HG03442 (cell line): Measurements from ENCODE around the gene EPM2A.
"Not testable (repeated sequence)": the region's sequence is repeated elsewhere in the genome, so short reads cannot be mapped to it uniquely, and the experiment has no call there.

Source experiments
- ATAC-seq: cut with Tn5 transposase; IDR thresholded peaks from one replicate; pipeline ENCODE4 v1.9.1; 2021; ENCODE audit warnings: mild to moderate bottlenecking, moderate library complexity; ENCODE audit not compliant: unreplicated experiment

Gene EPM2A

DNA sequence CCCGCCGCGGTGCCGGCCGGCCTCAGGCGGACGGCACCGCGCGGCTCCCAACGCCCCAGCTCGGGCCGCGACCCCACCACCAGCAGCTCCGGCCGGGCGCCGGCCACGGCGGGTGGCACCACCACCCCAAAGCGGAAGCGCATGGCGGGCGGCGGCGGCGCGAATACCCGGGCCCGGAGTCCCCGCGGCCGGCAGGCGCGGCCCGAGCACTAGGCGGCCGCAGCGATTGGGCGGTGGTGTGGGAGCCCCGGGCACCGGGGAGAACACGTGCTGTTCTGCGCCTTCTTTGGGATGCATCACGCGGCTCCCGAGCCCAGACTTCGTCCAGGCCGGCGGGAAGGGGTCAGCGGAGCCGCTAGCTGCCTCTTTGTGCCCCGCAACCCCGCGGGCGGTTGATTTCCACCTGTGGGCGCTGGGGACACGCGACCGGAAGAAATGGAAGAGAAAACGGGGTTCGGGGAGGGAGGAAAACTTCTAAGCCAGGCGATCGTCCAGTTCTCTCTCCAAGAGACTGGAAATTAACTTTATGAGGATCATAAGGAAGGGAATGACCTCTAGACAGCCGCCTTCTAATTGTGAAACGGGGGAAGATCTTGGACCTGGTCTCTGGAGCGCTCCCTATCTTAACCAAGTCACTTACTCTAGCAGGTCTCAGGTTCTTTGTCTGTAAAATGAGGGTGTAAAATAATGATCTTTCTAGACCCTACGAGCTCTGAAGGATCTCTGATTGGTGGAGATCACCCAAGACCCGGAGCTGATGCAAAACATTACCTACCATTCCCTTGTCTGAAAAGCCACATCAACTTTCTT, at the start of gene EPM2A:
Gene EPM2A (minus strand): TSS at position 165 of the 810 bp plus-strand sequence. CDS start 22 bp downstream, at position 143.
- ATAC-seq = peak; percentile 66

DNA sequence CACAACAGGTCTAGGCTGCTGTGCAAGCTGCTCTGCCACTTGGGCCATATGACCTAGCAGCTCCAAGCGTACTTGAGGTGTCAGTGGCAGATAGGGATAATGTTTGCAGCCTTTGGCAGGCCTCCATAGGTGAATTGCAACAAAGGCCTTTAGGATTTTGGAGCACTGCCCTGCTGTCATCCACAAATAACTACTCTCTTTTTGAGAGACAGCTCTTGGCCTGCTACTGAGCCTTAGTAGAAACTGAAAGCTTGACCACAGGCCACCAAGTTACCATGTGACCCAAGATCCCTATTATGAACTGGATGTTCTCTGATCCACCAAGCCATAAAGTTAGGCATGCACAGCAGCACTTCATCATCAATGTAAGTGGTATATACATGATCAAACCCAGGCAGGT, 49.4 kb upstream of the EPM2A start:
- ATAC-seq = peak; percentile 78

DNA sequence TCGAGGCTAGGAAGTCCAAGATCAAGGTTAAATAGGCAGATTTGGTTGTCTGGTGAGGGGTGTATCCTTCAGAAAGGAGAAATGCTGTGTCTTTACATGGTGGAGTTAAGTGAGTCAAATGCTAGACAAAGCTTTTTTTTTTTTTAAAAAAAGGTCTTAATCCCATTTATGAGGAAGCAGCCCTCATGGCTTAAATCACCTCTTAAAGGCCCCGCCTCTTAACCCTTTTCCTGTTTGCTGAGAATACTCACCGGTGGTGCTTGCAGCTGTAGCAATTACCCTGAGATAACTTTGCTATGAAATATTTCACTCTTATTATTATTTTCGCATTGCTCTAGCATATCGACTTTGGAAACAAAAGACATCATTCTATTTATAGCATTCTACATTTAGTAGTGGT, 48.5 kb upstream of the EPM2A start:
- ATAC-seq = no peak

DNA sequence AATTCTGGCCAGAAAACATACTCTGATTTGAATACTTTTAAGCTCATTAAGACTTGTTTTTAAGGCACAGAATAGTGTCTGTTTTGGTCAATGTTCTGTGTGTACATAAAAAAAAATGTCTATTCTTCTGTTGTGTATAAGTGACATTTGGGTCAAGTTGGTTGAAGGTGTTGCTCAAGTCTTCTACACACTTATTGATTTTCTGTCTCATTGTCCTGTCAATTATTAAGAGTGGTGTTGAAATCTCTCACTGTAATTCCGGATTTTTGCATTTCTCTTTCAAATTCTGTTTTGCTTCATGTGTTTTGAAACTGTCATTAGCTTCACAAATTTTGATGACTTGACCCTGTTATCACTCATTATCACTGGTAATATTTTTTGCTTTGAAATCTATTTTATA, 37.5 kb upstream of the EPM2A start:
- no peak for ATAC-seq

DNA sequence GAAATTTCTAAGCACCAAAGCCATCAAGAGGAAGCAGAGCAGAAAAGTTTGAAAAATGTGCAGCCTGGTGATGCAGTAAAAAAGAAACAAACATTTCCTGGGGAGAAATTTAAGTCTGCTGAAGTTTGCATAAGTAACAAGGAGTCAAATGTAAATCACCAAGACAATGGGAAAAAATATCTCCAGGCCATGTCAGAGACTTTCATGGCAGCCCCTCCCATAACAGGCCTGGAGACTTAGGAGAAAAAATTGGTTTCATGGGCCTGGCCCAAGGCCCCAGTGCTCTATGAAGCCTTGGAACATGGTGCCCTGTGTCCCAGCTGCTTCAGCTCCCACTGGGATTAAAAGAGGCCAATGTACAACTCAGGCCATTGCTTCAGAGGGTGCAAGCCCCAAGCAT, 30.1 kb upstream of the EPM2A start:
- no peak for ATAC-seq

DNA sequence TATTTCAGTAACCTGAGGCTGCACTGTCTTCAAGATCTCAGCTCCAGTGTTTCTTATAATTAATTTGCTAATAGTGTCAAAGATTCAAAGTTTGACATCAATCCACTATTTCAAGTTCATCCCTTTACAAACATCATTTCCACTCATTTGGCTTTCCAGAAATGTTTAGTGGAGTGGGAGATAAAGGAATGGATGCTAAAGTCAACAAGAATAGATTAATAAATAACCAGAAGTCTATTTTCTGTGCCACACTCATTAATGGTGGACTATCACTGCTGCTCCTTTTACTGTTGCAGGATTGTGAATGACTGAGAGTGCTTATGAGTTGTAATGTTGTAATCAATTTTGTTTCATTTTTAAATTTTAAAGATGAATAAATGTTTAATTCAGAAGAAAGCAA, 28.4 kb upstream of the EPM2A start:
- no peak for ATAC-seq

DNA sequence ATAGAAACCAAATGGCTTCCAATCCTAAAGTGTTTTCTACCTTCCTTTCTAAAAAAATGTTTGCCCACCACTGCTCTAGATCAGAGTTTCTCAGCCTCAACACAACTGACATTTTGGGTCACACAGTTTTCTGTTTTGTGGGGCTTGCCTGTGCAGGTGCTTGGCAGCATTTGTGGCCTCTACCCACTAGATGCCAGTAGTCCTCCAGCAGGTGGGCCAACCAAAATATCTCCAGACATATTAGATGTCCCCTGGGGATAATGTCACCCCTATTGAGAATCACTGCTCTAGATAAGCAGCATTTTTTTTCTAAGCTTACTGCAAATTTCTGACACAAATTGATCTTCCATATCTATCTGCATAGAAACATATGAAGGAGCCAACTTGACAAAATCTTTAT, 26.3 kb upstream of the EPM2A start:
- peak; percentile 64 for ATAC-seq

DNA sequence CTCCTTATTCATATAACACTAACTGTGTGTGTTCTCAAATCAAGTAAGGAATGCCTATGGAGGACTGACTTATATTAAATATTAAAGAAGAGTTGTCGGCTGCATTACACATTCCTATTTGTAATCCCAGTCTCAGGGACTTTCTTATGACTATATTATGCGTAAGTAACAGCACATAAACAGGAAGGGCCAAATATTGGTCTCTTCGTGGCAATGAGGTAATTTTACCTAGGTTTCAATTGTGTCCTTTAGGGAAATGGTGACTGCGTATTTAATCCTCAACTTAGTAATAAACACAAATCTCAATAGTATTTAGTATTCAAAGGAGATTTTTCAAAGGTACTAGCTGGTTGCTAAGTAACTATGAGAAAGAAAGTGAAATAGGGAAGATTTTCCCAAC, 22.8 kb upstream of the EPM2A start:
- ATAC-seq = no peak

DNA sequence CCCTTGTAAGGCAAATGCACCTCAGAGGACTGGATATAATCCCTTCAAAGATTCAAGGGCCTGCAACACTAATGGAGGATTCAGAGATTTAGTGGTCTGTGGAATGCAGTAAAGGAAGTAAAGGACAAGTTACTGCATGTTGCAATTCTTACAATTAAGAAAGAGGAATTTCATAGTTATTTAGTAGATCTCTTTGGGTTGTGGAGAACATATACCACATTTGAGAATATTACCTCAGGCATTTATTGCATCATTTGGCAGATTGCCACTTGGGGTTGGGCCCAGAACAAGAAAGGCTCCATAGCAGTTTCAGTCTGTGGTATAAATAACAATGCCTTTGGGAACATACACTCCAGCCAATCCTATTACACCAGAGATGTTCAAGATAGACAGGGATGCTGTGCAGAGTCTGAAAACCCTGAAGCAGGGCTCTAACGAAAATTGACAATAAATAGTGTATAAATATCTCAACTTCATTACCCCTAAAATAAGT, 20.9 kb upstream of the EPM2A start:
- no peak for ATAC-seq

DNA sequence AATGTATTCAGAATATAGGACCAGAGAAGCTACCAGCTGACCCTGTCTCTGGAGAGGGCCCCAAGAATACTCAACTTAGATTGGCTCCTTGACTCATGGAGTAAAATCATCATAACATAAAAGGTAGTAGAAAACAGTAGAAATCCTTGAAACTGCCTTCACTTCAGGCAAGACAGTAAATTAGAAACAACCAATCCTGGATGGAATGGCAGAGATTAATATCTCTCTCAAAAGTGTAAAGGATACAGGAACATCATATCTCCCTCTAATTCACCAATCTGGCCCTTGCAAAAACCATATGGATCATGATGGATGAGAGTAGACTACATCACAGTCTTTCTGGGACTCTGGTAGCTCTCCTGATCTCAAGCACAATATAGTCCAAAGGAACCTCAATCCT, 20.4 kb upstream of the EPM2A start:
- no peak for ATAC-seq

DNA sequence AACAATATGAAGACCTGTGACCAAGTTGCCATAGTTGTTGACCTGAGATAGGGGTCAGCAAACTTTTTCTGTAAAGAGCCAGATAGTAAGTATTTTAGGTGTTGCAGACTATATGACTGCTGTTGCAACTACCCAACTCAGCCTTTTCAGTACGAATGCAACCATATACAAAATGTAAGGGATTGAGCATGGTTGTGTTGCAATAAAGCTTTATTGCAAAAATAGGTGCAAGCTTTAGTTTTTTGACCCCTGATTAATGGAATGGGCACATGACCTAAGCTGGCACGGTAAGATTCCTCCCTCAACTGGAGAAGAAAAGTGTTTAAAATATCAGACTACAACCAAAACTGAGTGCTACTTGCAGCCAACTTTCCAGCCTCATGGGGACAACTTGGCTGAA, 17.3 kb upstream of the EPM2A start:
- no peak for ATAC-seq

DNA sequence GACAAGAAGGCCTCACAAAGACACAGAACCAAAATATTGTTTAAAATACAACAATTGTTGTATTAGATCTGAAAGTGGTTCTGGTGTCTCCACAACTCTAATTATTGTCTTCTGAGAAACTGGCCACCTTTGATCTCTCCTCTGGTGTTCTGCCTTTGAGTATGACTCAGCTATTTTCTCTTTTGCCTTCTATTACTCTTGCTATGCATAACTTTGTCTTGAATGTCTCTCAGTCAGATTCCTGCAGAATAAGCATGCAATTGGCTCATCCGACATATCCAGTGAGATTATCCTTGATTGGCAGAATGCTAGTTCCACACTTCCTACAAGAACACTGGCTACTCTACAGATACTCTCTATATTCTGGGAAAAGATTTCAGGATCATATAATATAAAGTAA, 14.3 kb upstream of the EPM2A start:
- peak; percentile 93 for ATAC-seq

DNA sequence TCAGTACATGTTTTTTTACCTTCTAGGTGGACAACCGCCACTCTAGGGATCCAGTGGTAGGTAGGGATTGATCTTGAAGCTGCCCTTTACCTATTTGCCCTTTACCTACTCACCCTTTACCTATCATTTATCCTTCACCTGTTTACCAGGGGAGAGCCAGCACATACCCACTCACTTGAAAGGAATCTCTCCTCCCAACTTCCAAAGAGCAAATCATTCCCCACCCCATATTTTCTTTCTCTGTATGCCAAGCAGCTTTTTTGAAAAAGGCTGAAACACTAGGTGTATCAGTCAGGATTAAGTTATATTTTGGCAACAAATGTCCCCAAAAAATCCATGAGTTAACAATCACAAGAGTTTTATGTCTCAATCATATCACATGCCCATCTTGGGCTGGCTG, 10.5 kb upstream of the EPM2A start:
- no peak for ATAC-seq

DNA sequence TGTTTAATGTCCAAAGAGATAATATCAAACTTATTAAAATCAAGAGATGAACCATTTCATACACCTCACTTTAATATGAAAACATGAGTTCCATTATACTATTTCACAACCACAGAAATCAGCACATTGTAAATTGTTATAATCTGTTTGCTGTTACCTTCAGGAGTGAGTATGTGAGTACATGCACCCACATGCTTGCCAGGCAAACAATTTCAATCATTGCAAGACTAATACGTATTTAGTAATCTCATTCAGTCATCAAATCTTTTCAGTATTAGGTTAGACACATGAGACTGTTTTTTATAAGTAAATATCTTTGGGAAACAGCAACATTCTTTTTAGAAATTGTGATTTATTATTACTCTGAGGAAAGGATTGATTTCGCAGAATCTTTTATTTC, 9.3 kb upstream of the EPM2A start:
- no peak for ATAC-seq

DNA sequence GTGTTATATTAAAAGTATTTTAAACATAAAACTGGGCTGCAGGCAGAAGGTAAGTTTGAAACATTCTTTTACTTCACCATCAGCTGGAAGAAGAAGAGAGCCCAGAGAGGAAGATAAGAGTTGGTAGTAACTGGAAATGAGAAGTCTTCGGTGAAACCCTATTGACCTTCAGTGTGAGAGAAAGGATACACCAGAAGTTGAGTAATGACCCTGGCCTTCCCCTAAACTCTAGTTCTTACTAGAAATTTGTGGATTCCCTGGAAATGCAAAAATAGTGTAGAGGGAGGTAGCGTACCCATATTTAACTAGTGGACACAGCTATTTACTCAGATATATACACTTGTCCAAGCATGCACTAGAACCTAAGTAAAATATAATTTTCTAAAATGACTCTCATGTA, 8.0 kb upstream of the EPM2A start:
- no peak for ATAC-seq

DNA sequence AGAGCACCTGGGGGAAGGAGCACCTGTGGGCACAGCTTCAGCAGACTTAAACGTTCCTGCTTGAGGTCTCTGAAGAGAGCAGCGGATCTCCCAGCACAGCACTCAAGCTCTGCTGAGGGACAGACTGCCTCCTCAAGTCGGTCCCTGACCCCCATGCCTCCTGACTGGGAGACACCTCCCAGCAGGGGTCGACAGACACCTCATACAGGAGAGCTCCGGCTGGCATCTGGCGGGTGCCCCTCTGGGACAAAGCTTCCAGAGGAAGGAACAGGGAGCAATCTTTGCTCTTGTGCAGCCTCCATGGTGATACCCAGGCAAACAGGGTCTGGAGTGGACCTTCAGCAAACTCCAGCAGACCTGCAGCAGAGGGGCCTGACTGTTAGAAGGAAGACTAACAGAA, 7.2 kb upstream of the EPM2A start:
- ATAC-seq = not testable (repeated sequence)

DNA sequence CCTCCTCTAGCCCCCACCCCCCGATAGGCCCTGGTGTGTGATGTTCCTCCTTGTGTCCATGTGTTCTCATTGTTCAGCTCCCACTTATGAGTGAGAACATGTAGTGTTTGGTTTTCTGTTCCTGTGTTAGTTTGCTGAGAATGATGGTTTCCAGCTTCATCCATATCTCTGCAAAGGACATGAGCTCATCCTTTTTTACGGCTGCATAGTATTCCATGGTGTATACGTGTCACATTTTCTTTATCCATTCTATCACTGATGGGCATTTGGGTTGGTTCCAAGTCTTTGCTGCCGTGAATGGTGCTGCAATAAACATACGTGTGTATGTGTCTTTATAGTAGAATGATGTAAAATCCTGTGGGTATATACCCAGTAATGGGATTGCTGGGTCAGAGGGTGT, 4.4 kb upstream of the EPM2A start:
- not testable (repeated sequence) for ATAC-seq

DNA sequence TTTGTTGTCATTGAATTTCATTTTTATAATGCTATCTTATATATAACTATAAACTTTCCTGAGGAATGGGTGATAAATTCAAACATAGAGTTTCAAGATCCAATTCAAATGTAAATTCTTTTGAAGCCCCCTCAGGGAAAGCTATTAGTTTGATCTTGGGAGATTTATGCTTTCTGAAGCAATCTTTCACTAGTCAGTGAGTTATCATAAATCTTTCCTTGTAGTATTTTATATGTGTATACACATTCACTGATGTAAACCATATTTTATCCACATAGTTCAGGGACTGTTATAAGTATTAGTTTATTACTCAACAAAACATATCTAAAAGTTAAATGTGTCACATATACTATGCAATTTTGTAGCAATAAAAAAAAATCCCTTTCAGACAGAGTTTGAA, 2.9 kb upstream of the EPM2A start:
- ATAC-seq = no peak

DNA sequence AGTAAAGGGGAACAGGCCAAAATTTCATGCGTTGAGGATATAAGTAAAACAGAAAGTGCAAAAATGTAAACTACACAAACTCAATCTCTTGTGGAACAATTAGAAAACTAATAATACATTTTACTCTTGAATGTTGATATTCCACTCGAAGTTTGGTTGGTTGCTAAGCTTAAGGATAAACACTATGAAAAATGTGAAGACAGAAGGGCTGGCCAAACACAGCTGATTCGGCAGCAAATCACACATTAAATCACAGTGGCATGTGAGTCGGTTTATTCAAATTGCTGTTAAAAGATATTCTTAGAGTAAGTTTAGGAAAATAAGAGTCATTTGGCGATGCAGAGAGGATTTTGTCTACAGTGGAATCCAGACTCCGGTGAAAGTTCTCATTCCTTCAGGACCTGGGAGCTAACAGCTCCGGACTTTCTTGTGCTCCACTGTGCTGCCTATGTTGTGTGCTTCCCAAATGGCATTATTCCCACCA, 1.4 kb upstream of the EPM2A start:
- ATAC-seq = no peak

DNA sequence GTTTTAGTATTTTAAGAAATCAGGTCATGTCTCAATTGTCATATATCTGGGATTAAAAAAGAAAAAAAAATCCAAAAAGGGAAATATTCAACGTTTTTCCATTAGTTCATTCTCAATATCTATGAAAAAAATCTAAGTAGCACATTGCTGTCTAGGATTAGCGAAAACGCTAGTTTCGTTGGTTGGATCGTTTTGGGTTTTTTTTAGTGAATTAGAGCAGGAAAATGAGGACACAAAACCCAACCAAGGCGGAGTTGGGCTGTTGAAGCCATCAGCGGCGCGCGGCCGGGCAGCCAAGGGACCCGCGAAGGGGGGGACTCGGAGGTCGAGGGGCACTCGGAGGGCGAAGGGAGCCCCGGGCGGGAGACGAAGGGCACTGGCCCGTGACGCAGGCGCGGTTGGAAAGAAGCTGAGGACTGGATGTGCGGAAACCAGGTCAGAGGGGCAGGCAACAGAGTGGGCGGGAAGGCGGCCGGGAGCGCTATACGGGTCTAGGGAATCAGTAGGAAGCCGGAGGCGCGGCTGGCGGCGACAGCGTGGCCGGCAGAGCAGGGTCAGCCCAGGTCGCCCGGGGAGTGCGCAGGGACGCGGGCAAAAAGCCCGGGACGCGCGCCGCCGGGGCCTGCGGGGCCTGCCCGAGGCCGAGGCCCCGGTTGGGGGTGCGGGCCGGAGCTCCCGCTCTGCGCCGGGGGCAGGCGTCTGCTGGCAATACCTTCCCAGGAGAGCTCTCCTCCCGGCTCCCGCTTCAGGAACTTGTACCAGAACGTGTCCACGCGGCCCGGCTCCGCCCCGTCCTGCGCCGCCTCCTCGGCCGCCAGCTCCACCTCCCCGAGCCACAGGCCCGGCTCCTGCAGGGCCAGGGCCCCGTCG, 599 bp downstream of the EPM2A start:
- peak; percentile 66 for ATAC-seq

DNA sequence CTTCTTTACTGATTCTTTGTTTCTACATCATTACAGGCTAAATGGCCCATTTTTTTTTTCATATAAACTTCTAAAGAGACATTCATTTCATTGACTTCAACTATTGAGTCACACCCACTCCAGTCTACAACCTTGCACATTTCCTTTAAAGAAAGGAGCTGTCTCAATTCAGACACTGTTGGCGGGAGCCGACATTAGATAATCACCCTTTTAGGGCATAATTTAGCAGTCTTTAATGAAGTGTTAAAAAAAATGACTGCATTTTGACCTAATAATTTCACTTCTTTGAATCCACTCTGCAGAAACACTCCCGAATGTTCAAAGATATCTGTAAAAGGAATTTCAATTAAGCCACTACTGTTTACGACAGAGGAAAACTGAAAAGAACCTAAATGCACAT, 1.5 kb downstream of the EPM2A start:
- ATAC-seq = no peak

DNA sequence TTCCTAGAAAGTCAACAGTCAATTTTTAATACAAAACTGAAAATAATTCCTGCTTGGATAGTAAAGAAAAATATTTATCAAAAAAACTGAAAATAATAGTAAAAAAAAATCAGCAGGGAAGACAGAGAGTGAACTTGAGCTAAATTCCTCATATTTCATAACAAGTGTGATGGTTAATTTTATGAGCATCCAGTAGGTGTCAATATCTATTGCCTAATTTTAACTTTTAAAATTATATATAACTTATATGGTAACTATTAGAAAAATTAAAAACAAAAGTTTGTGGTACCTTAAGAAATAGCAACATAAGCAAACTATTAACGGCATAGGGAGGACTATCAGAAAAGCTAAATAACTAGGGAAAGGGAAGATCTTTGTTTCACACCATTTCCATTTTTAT, 2.1 kb downstream of the EPM2A start:
- no peak for ATAC-seq
